ENCODE measurements around the gene SAMD4A.
"Not testable (repeated sequence)": the region's sequence is repeated elsewhere in the genome, so short reads cannot be mapped to it uniquely, and the experiment has no call there.

The SAMD4A gene

GRCh38 chr14:54597795-54598443 lies 31.0 kb downstream of the SAMD4A start:
- DNase-seq, result no peak

GRCh38 chr14:54599966-54600716 lies 33.2 kb downstream of the SAMD4A start:
- no peak for DNase-seq

GRCh38 chr14:54600717-54601109 lies 33.8 kb downstream of the SAMD4A start:
- DNase-seq, result no peak

GRCh38 chr14:54603362-54603761 lies 36.4 kb downstream of the SAMD4A start:
- DNase-seq, result no peak

- peak; percentile 22 for DNase-seq
Measured at GRCh38 chr14:54606178-54606577, 39.2 kb downstream of the SAMD4A start.

GRCh38 chr14:54606631-54607133 lies 39.8 kb downstream of the SAMD4A start:
- no peak for DNase-seq

GRCh38 chr14:54609576-54609975 lies 42.6 kb downstream of the SAMD4A start:
- DNase-seq, result no peak

- no peak for DNase-seq
Measured at GRCh38 chr14:54610051-54610977, 43.4 kb downstream of the SAMD4A start.

- DNase-seq, result no peak
Measured at GRCh38 chr14:54614296-54614695, 47.4 kb downstream of the SAMD4A start.

- no peak for DNase-seq
Measured at GRCh38 chr14:54617467-54617866, 50.5 kb downstream of the SAMD4A start.

- no peak for DNase-seq
Measured at GRCh38 chr14:54621686-54622085, 54.8 kb downstream of the SAMD4A start.

- no peak for DNase-seq
Measured at GRCh38 chr14:54622192-54622958, 55.4 kb downstream of the SAMD4A start.

- DNase-seq, result no peak
Measured at GRCh38 chr14:54623279-54624004, 56.5 kb downstream of the SAMD4A start.

GRCh38 chr14:54624005-54624358 lies 57.1 kb downstream of the SAMD4A start:
- not testable (repeated sequence) for DNase-seq

GRCh38 chr14:54625112-54625511 lies 58.2 kb downstream of the SAMD4A start:
- no peak for DNase-seq

GRCh38 chr14:54627219-54627539 lies 60.3 kb downstream of the SAMD4A start:
- no peak for DNase-seq

GRCh38 chr14:54627540-54628363 lies 60.8 kb downstream of the SAMD4A start:
- peak; percentile 54 for DNase-seq

- no peak for DNase-seq
Measured at GRCh38 chr14:54629183-54629582, 62.3 kb downstream of the SAMD4A start.

GRCh38 chr14:54629635-54630360 lies 62.9 kb downstream of the SAMD4A start:
- DNase-seq, result no peak

- no peak for DNase-seq
Measured at GRCh38 chr14:54631016-54631415, 64.1 kb downstream of the SAMD4A start.
